Measurements from ENCODE around the gene GSG1L. TPM values are rescaled to one million over a fixed set of nuclear protein-coding genes. Genes with fewer than 3 reads are reported as not detected.

Gene GSG1L
- total and polyA plus RNA-seq, 4 experiments from 2014 or later = 0.27 TPM; not detected in 3

DNA sequence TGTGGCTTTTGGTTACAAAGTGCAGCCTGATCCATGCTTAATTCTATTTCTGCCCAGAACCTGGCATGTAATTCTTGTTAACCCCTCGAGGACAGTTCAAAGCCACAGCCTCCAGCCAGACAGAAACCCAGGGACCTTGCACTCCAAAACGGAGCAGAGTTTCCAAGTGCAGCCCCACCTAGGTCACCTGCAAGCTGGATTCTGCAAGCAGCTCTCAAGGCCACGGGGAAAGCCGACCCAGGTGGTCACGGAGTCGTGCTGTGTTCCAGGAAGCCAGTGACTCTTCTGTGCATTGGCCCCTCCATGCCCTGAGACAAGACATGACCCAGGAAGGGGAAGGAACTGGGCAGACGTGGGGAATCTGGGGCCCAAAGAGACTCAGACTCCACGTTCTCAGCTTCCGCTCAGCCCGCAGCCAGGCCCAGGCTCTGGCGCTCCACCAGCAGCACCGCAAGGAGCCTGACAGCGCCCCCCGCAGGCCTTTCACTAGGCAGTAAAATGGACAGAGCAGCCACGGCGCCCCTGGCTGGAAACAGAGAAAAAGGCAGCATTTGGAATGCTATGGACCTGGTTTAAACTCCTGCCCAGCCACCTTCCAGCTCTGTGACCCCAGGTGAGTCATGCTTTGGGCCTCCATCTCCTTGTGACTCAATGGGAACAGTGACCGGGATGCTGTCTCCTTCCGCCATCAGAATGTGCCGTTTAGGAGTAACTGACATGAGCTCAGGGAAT lies 27.3 kb upstream of the GSG1L start:
- Mint-ChIP-seq H3K27me3 (no peaks in the 10 kb centered on the region), H3K4me3 (no peak overlapping the region), H3K36me3 (peaks cover 0 to 5% of the 10 kb centered on the region in 2 donors), H3K27ac (peak overlapping the region in 1 of 7 donors; percentile 50), H3K4me1 (peaks cover 0 to 6% (median under 1%) of the 10 kb centered on the region in 4 donors), H3K9me3 (peaks cover 0 to 3% (median 0%) of the 10 kb centered on the region in 8 donors)
- intact Hi-C loops (cut with micrococcal nuclease) = no loop called here
- Histone ChIP-seq H3K4me3 (ENCODE audit: low read length in 2 of 2) (no peak overlapping the region), H3K27me3 (ENCODE audit: insufficient read depth, low read length) (no peaks in the 10 kb centered on the region), H3K9me3 (ENCODE audit: control insufficient read depth in 1 of 2, low read length in 2 of 2) (no peaks in the 10 kb centered on the region), H3K27ac (ENCODE audit: low read depth, low read length) (no peak overlapping the region), H3K36me3 (ENCODE audit: insufficient read depth, low read length) (no peaks in the 10 kb centered on the region), H3K4me1 (ENCODE audit: insufficient read depth, low read length) (no peaks in the 10 kb centered on the region)
- POLR2A ChIA-PET (ENCODE audit: partially characterized antibody) = no interaction called here
- no peak for DNase-seq
- CTCF ChIA-PET (ENCODE audit: partially characterized antibody) = no interaction called here

DNA sequence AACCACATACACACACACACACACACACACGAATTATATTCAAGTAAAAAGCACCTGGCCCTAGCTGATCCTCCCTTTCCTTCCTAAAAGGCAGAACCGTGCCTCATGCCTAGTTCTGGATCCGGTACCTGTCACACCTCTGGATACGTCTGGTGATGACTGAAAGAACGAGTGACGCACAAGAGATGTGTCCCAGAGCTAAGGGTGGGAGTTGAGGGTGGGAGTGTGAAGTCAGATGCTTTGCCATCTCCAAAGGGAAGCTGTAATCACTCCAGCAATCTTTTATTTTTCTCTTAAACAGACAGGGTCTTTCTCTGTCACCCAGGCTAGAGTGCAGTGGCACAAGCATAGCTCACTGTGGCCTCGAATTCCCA lies 26.5 kb upstream of the GSG1L start:
- Mint-ChIP-seq H3K9me3 (peaks cover 0 to 3% (median 0%) of the 10 kb centered on the region in 8 donors), H3K36me3 (peaks cover 0 to 5% of the 10 kb centered on the region in 2 donors), H3K4me3 (no peak overlapping the region), H3K27me3 (no peaks in the 10 kb centered on the region), H3K27ac (peak overlapping the region in 6 of 7 donors; percentile 19 to 84 (median 56)), H3K4me1 (peaks cover 0 to 6% (median under 1%) of the 10 kb centered on the region in 4 donors)
- POLR2A ChIA-PET (ENCODE audit: partially characterized antibody) = no interaction called here
- H3K27me3 ChIP-seq (ENCODE audit: insufficient read depth, low read length) = no peaks in the 10 kb centered on the region
- no peaks in the 10 kb centered on the region for H3K36me3 ChIP-seq (ENCODE audit: insufficient read depth, low read length)
- no peaks in the 10 kb centered on the region for H3K9me3 ChIP-seq (ENCODE audit: control insufficient read depth in 1 of 2, low read length in 2 of 2)
- CTCF ChIA-PET (ENCODE audit: partially characterized antibody) = no interaction called here
- DNase-seq = no peak
- no peaks in the 10 kb centered on the region for H3K4me1 ChIP-seq (ENCODE audit: insufficient read depth, low read length)
- H3K4me3 ChIP-seq (ENCODE audit: low read length in 2 of 2) = no peak overlapping the region
- intact Hi-C loops (cut with micrococcal nuclease) = no loop called here
- no peak overlapping the region for H3K27ac ChIP-seq (ENCODE audit: low read depth, low read length)

DNA sequence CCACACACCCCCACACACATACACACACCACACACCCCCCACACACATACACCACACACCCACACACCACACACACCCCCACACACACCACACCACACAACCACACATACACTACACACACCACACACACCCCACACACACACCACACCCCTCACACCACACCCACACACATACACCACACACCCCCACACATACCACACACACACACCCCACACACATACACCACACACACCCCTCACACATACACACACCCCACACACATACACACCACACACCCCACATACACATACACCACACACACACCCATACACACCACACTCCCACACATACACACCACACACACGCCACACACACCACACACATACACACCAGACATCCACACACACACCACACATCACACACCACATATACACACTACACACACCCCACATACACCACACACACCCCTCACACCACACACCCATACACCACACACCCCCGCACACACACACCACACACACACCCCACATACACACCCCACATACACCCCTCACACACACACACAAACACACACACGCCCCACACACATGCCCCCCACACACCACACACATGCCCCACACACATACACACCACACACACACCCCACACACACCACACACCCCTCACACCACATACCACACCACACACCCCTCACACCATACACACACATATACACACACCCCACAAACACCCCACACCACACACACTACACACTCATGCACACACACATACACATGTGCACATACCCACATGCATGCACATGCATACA lies 25.9 kb upstream of the GSG1L start:
- no peak overlapping the region for H3K4me3 ChIP-seq (ENCODE audit: low read length in 2 of 2)
- intact Hi-C loops (cut with micrococcal nuclease) = no loop called here

DNA sequence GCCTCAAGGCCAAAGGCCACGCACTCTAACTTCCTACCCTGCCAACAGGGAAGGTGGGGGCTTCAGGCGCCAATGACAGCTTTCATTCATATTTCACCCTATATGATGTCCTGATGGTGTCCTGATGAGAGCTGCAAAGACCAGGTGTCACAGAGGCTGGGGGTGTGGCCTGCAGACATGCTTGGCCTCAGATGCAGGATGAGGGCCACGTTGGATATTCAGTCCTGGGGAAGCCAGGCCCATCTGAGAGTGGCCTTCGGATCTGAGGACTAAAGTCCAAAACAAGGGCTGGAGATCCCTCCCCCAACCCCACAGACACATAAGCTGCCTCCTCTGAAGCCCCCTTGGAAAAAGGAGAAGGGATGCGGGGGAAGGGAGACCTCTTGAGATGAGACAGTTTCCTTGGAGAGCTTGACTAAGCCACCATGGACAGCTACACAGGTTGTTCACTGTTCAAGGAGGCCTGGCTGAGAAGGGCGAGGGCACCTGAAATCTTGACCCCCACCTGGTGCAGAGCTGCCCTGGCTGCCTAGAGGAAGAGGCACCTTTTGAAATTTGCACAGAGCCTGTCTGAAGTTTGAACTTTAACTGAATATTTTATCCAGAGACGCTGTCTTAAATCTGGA lies 24.3 kb upstream of the GSG1L start:
- intact Hi-C loops (cut with micrococcal nuclease) = no loop called here
- no peak overlapping the region for H3K27ac ChIP-seq (ENCODE audit: low read depth, low read length)
- H3K36me3 Mint-ChIP-seq = peaks cover 0 to 2% of the 10 kb centered on the region in 2 donors
- ChIA-PET CTCF (ENCODE audit: partially characterized antibody) (interaction anchor here (0.9 kb wide), 1 partner anchor 17 kb away, joined by 4 read pairs; no protein-coding TSS in a partner anchor), POLR2A (ENCODE audit: partially characterized antibody) (interaction anchor here (0.5 kb wide), 1 partner anchor 507 kb away, joined by 3 read pairs; no protein-coding TSS in a partner anchor)
- no peak overlapping the region for H3K4me3 Mint-ChIP-seq
- peaks cover 0 to 6% (median under 1%) of the 10 kb centered on the region in 4 donors for H3K4me1 Mint-ChIP-seq
- H3K36me3 ChIP-seq (ENCODE audit: insufficient read depth, low read length) = no peaks in the 10 kb centered on the region
- DNase-seq = no peak
- peak overlapping the region in 2 of 7 donors; percentile 9 to 75 for H3K27ac Mint-ChIP-seq
- no peaks in the 10 kb centered on the region for H3K27me3 ChIP-seq (ENCODE audit: insufficient read depth, low read length)
- no peaks in the 10 kb centered on the region for H3K9me3 ChIP-seq (ENCODE audit: control insufficient read depth in 1 of 2, low read length in 2 of 2)
- H3K4me3 ChIP-seq (ENCODE audit: low read length in 2 of 2) = no peak overlapping the region
- H3K4me1 ChIP-seq (ENCODE audit: insufficient read depth, low read length) = no peaks in the 10 kb centered on the region
- peaks cover 0 to 4% (median 0%) of the 10 kb centered on the region in 8 donors for H3K9me3 Mint-ChIP-seq
- H3K27me3 Mint-ChIP-seq = no peaks in the 10 kb centered on the region

More for the DNA sequence above, 25.9 kb upstream of the GSG1L start:
- H3K27me3 Mint-ChIP-seq = no peaks in the 10 kb centered on the region
- CTCF ChIA-PET (ENCODE audit: partially characterized antibody) = no interaction called here
- H3K9me3 Mint-ChIP-seq = peaks cover 0 to 3% (median 0%) of the 10 kb centered on the region in 8 donors
- Histone ChIP-seq H3K27me3 (ENCODE audit: insufficient read depth, low read length) (no peaks in the 10 kb centered on the region), H3K27ac (ENCODE audit: low read depth, low read length) (no peak overlapping the region), H3K9me3 (ENCODE audit: control insufficient read depth in 1 of 2, low read length in 2 of 2) (no peaks in the 10 kb centered on the region), H3K36me3 (ENCODE audit: insufficient read depth, low read length) (no peaks in the 10 kb centered on the region), H3K4me1 (ENCODE audit: insufficient read depth, low read length) (no peaks in the 10 kb centered on the region)
- H3K27ac Mint-ChIP-seq = peak overlapping the region in 5 of 7 donors; percentile 19 to 84 (median 62)
- no peak for DNase-seq
- no peak overlapping the region for H3K4me3 Mint-ChIP-seq
- H3K36me3 Mint-ChIP-seq = peaks cover 0 to 5% of the 10 kb centered on the region in 2 donors
- H3K4me1 Mint-ChIP-seq = peaks cover 0 to 6% (median under 1%) of the 10 kb centered on the region in 4 donors
- POLR2A ChIA-PET (ENCODE audit: partially characterized antibody) = no interaction called here

DNA sequence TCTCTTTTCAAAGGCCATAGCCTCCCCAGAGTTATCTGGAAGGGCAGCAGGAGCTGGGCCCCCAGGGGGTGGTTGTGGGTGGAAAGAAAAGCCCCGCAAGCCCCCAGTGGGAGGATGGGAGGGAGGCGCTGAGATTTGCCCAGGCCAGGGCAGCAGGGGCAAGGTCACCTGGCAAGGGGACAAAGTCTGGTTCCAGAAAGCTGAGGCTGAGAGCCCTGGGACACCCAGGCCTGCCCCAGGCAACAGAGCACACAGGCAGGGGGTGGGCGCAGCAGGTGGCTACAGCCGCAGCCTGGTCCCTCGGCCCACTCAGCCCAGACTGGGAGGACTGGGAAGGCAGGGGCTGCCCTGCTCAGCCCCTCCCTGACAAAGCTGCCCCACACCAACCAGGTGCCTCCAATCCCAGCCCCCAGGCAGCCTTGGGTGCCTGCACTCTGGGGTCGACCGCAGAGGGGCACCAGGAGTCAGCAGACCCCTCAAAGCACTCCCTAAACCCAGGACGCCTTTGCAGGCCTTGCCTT lies 23.7 kb upstream of the GSG1L start:
- Mint-ChIP-seq H3K27me3 (no peaks in the 10 kb centered on the region), H3K4me3 (no peak overlapping the region), H3K27ac (no peak overlapping the region), H3K4me1 (peaks cover 0 to 6% (median under 1%) of the 10 kb centered on the region in 4 donors), H3K36me3 (peaks cover 0 to 2% of the 10 kb centered on the region in 2 donors), H3K9me3 (peaks cover 0 to 3% (median 0%) of the 10 kb centered on the region in 8 donors)
- Histone ChIP-seq H3K27me3 (ENCODE audit: insufficient read depth, low read length) (no peaks in the 10 kb centered on the region), H3K4me1 (ENCODE audit: insufficient read depth, low read length) (no peaks in the 10 kb centered on the region), H3K27ac (ENCODE audit: low read depth, low read length) (no peak overlapping the region), H3K36me3 (ENCODE audit: insufficient read depth, low read length) (no peaks in the 10 kb centered on the region), H3K9me3 (ENCODE audit: control insufficient read depth in 1 of 2, low read length in 2 of 2) (no peaks in the 10 kb centered on the region), H3K4me3 (ENCODE audit: low read length in 2 of 2) (no peak overlapping the region)
- CTCF ChIA-PET (ENCODE audit: partially characterized antibody) = no interaction called here
- POLR2A ChIA-PET (ENCODE audit: partially characterized antibody) = interaction anchor here (0.5 kb wide), 1 partner anchor 508 kb away, joined by 3 read pairs; no protein-coding TSS in a partner anchor
- no peak for DNase-seq
- intact Hi-C loops (cut with micrococcal nuclease) = no loop called here

DNA sequence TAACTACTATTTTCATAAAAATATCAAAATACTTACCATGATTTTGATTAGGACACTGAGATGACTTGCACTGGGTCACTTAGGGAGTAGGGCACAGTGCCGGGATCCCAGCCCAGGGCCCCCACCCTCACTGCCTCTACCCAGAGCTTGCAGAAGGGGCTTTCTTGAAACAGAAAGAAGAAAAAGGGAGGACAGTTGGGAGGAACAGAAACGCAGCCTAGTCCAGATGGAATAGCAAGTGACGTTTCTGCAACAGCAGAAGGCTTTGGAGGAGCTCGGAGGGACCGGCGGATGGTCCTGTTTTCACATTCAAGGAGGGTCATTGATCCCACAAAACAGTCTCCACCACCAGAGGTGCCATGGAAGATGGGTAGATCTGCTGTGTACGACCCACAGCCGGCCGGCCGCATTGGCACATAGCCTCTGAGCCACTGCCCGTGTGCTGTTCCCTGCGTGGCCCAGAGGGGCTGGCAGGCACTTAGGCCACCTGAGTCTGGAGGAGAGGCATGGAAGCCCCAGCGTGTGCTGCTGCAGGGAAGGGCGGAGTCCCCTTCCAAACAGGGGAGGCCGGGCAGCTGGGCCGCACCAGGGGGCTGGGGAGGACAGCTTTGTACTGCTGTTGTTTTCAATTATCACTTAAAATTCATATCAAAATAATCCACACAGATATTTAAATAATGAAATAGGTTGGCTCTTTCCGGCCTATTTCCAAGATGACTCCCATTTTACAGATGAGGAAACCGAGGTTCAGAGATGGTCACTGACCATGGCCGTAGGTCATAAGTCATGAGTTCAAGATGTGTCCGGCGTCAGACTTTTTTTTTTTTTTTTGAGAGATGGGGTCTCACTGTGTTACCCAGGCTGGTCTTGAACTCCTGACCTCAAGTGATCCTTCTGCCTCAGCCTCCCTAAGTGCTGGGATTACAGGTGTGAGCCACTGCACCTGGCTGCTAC lies 22.9 kb upstream of the GSG1L start:
- no peaks in the 10 kb centered on the region for H3K4me1 ChIP-seq (ENCODE audit: insufficient read depth, low read length)
- Mint-ChIP-seq H3K4me1 (peaks cover 0 to 6% (median under 1%) of the 10 kb centered on the region in 4 donors), H3K27ac (no peak overlapping the region), H3K27me3 (no peaks in the 10 kb centered on the region), H3K4me3 (no peak overlapping the region), H3K9me3 (peaks cover 0 to 1% (median 0%) of the 10 kb centered on the region in 8 donors), H3K36me3 (no peaks in the 10 kb centered on the region)
- no peak for DNase-seq
- no peaks in the 10 kb centered on the region for H3K27me3 ChIP-seq (ENCODE audit: insufficient read depth, low read length)
- intact Hi-C loops (cut with micrococcal nuclease) = no loop called here
- POLR2A ChIA-PET (ENCODE audit: partially characterized antibody) = no interaction called here
- no peaks in the 10 kb centered on the region for H3K9me3 ChIP-seq (ENCODE audit: control insufficient read depth in 1 of 2, low read length in 2 of 2)
- CTCF ChIA-PET (ENCODE audit: partially characterized antibody) = no interaction called here
- no peaks in the 10 kb centered on the region for H3K36me3 ChIP-seq (ENCODE audit: insufficient read depth, low read length)
- no peak overlapping the region for H3K4me3 ChIP-seq (ENCODE audit: low read length in 2 of 2)
- no peak overlapping the region for H3K27ac ChIP-seq (ENCODE audit: low read depth, low read length)
